ENCODE data around the gene UBA5. TPM values are rescaled to one million over a fixed set of nuclear protein-coding genes. Genes with fewer than 3 reads are reported as not detected.
A peak's percentile ranks its signal among the peaks of the same experiment; 100 is the strongest.

Gene UBA5
- total and polyA plus RNA-seq, 2 of the 13 experiments (the other 11 are each of a cell fraction or from before 2014, with no cell fraction given) = 30.2 to 46.8 TPM

- TF ChIP-seq, protein P1, sequence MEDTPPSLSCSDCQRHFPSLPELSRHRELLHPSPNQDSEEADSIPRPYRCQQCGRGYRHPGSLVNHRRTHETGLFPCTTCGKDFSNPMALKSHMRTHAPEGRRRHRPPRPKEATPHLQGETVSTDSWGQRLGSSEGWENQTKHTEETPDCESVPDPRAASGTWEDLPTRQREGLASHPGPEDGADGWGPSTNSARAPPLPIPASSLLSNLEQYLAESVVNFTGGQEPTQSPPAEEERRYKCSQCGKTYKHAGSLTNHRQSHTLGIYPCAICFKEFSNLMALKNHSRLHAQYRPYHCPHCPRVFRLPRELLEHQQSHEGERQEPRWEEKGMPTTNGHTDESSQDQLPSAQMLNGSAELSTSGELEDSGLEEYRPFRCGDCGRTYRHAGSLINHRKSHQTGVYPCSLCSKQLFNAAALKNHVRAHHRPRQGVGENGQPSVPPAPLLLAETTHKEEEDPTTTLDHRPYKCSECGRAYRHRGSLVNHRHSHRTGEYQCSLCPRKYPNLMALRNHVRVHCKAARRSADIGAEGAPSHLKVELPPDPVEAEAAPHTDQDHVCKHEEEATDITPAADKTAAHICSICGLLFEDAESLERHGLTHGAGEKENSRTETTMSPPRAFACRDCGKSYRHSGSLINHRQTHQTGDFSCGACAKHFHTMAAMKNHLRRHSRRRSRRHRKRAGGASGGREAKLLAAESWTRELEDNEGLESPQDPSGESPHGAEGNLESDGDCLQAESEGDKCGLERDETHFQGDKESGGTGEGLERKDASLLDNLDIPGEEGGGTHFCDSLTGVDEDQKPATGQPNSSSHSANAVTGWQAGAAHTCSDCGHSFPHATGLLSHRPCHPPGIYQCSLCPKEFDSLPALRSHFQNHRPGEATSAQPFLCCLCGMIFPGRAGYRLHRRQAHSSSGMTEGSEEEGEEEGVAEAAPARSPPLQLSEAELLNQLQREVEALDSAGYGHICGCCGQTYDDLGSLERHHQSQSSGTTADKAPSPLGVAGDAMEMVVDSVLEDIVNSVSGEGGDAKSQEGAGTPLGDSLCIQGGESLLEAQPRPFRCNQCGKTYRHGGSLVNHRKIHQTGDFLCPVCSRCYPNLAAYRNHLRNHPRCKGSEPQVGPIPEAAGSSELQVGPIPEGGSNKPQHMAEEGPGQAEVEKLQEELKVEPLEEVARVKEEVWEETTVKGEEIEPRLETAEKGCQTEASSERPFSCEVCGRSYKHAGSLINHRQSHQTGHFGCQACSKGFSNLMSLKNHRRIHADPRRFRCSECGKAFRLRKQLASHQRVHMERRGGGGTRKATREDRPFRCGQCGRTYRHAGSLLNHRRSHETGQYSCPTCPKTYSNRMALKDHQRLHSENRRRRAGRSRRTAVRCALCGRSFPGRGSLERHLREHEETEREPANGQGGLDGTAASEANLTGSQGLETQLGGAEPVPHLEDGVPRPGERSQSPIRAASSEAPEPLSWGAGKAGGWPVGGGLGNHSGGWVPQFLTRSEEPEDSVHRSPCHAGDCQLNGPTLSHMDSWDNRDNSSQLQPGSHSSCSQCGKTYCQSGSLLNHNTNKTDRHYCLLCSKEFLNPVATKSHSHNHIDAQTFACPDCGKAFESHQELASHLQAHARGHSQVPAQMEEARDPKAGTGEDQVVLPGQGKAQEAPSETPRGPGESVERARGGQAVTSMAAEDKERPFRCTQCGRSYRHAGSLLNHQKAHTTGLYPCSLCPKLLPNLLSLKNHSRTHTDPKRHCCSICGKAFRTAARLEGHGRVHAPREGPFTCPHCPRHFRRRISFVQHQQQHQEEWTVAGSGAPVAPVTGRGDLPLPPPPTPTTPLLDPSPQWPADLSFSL (CRISPR knock-in tag; IDR thresholded peaks at IDR 0.05) = no peak
- TF ChIP-seq, protein P2, sequence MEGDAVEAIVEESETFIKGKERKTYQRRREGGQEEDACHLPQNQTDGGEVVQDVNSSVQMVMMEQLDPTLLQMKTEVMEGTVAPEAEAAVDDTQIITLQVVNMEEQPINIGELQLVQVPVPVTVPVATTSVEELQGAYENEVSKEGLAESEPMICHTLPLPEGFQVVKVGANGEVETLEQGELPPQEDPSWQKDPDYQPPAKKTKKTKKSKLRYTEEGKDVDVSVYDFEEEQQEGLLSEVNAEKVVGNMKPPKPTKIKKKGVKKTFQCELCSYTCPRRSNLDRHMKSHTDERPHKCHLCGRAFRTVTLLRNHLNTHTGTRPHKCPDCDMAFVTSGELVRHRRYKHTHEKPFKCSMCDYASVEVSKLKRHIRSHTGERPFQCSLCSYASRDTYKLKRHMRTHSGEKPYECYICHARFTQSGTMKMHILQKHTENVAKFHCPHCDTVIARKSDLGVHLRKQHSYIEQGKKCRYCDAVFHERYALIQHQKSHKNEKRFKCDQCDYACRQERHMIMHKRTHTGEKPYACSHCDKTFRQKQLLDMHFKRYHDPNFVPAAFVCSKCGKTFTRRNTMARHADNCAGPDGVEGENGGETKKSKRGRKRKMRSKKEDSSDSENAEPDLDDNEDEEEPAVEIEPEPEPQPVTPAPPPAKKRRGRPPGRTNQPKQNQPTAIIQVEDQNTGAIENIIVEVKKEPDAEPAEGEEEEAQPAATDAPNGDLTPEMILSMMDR (CRISPR knock-in tag; IDR thresholded peaks at IDR 0.05) = peak; percentile 70
- TF ChIP-seq ZNF44 (CRISPR knock-in tag; IDR thresholded peaks at IDR 0.05) (peak; percentile 36; the same call in 1 of the 2 replicates), FOXA3 (CRISPR knock-in tag; IDR thresholded peaks at IDR 0.05) (no peak), ZNF784 (CRISPR knock-in tag; IDR thresholded peaks at IDR 0.05; ENCODE audit: borderline replicate concordance) (no peak), POGZ (CRISPR knock-in tag; IDR thresholded peaks at IDR 0.05) (peak; percentile 35; the same call in 1 of the 2 replicates), ZNF605 (CRISPR knock-in tag; IDR thresholded peaks at IDR 0.05) (0 out of 2 replicates have a peak, but pooled peaks have one; percentile 23), XBP1 (CRISPR knock-in tag; IDR thresholded peaks at IDR 0.05) (no peak), RFX5 (IDR thresholded peaks at IDR 0.05; ENCODE audit: low read depth, low read length) (no peak; the same call in 1 of the 2 replicates), MATR3 (CRISPR knock-in tag; IDR thresholded peaks at IDR 0.05) (no peak)
- TF ChIP-seq, protein P3, sequence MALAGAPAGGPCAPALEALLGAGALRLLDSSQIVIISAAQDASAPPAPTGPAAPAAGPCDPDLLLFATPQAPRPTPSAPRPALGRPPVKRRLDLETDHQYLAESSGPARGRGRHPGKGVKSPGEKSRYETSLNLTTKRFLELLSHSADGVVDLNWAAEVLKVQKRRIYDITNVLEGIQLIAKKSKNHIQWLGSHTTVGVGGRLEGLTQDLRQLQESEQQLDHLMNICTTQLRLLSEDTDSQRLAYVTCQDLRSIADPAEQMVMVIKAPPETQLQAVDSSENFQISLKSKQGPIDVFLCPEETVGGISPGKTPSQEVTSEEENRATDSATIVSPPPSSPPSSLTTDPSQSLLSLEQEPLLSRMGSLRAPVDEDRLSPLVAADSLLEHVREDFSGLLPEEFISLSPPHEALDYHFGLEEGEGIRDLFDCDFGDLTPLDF (CRISPR knock-in tag; IDR thresholded peaks at IDR 0.05) = no peak; the same call in 1 of the 2 replicates
- TF ChIP-seq, protein P4, sequence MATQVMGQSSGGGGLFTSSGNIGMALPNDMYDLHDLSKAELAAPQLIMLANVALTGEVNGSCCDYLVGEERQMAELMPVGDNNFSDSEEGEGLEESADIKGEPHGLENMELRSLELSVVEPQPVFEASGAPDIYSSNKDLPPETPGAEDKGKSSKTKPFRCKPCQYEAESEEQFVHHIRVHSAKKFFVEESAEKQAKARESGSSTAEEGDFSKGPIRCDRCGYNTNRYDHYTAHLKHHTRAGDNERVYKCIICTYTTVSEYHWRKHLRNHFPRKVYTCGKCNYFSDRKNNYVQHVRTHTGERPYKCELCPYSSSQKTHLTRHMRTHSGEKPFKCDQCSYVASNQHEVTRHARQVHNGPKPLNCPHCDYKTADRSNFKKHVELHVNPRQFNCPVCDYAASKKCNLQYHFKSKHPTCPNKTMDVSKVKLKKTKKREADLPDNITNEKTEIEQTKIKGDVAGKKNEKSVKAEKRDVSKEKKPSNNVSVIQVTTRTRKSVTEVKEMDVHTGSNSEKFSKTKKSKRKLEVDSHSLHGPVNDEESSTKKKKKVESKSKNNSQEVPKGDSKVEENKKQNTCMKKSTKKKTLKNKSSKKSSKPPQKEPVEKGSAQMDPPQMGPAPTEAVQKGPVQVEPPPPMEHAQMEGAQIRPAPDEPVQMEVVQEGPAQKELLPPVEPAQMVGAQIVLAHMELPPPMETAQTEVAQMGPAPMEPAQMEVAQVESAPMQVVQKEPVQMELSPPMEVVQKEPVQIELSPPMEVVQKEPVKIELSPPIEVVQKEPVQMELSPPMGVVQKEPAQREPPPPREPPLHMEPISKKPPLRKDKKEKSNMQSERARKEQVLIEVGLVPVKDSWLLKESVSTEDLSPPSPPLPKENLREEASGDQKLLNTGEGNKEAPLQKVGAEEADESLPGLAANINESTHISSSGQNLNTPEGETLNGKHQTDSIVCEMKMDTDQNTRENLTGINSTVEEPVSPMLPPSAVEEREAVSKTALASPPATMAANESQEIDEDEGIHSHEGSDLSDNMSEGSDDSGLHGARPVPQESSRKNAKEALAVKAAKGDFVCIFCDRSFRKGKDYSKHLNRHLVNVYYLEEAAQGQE (IDR thresholded peaks at IDR 0.05; ENCODE audit: borderline replicate concordance in 1 of 2, low read depth in 1 of 2, low read length in 2 of 2) = no peak
- TF ChIP-seq, protein P5, sequence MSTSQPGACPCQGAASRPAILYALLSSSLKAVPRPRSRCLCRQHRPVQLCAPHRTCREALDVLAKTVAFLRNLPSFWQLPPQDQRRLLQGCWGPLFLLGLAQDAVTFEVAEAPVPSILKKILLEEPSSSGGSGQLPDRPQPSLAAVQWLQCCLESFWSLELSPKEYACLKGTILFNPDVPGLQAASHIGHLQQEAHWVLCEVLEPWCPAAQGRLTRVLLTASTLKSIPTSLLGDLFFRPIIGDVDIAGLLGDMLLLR (CRISPR knock-in tag; IDR thresholded peaks at IDR 0.05) = no peak; the same call in 1 of the 2 replicates
These were observed 621 bp upstream of the UBA5 start, which contains the start of gene ACAD11 (continued) for GRCh38 chr3:132659365-132660051.

Measured in HepG2 (cell line).